ENCODE measurements around the gene ACTL7A. TPM values are rescaled to one million over a fixed set of nuclear protein-coding genes. Genes with fewer than 3 reads are reported as not detected.
"Not testable (repeated sequence)": the region's sequence is repeated elsewhere in the genome, so short reads cannot be mapped to it uniquely, and the experiment has no call there.

Gene ACTL7A
- total RNA-seq, 1 donor from 2014 or later, result not detected

- intact Hi-C loops (cut with micrococcal nuclease), result no loop called here
Measured at GRCh38 chr9:108885643-108886348, 23.7 kb downstream of the ACTL7A start.

DNA sequence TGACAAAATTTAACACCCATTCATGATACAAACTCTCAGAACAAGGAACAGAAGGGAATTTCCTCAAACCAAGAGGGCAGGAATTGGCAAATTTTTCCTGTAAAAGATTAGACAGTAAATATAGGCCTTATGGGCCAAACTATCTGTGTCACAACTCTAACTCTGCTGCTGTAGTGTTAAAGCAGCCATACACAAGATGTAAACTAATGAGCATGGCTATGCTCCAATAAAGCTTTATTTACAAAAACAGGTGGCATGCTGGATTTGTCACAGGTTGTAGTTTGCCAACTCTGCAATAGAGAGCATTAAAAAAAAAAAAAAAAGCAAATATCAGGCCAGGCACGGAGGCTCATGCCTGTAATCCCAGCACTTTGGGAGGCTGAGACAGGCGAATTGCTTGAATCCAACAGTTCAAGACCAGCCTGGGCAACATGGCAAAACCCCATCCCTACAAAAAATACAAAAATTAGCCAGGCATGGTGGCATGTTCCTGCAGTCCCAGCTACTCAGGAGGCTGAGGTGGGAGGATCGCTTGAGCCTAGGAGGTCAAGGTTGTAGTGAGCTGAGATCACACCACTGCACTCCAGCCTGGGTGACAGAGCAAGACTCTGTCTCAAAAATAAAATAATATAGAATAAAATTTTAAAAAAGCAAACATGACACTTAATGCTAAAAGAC lies 24.7 kb downstream of the ACTL7A start:
- H3K27ac ChIP-seq (replicated peaks); intact Hi-C loops (cut with micrococcal nuclease); DNase-seq; H3K27me3 ChIP-seq (ENCODE audit: low read depth); H3K9me3 ChIP-seq (replicated peaks); H3K4me3 ChIP-seq: not testable (repeated sequence)
- peaks cover 40% of the 10 kb centered on the region for H3K4me1 ChIP-seq
- peaks cover 79% of the 10 kb centered on the region for H3K36me3 ChIP-seq

More at GRCh38 chr9:108885643-108886348, 23.7 kb downstream of the ACTL7A start:
- no peak for DNase-seq
- no peak overlapping the region for H3K27ac ChIP-seq (replicated peaks)
- peaks cover 7% of the 10 kb centered on the region for H3K9me3 ChIP-seq (replicated peaks)
- peaks cover 79% of the 10 kb centered on the region for H3K36me3 ChIP-seq
- H3K4me3 ChIP-seq, result no peak overlapping the region
- no peaks in the 10 kb centered on the region for H3K27me3 ChIP-seq (ENCODE audit: low read depth)
- H3K4me1 ChIP-seq, result peaks cover 35% of the 10 kb centered on the region
- TF ChIP-seq, protein P1, sequence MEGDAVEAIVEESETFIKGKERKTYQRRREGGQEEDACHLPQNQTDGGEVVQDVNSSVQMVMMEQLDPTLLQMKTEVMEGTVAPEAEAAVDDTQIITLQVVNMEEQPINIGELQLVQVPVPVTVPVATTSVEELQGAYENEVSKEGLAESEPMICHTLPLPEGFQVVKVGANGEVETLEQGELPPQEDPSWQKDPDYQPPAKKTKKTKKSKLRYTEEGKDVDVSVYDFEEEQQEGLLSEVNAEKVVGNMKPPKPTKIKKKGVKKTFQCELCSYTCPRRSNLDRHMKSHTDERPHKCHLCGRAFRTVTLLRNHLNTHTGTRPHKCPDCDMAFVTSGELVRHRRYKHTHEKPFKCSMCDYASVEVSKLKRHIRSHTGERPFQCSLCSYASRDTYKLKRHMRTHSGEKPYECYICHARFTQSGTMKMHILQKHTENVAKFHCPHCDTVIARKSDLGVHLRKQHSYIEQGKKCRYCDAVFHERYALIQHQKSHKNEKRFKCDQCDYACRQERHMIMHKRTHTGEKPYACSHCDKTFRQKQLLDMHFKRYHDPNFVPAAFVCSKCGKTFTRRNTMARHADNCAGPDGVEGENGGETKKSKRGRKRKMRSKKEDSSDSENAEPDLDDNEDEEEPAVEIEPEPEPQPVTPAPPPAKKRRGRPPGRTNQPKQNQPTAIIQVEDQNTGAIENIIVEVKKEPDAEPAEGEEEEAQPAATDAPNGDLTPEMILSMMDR (IDR thresholded peaks at IDR 0.05; ENCODE audit: borderline replicate concordance), result no peak

DNA sequence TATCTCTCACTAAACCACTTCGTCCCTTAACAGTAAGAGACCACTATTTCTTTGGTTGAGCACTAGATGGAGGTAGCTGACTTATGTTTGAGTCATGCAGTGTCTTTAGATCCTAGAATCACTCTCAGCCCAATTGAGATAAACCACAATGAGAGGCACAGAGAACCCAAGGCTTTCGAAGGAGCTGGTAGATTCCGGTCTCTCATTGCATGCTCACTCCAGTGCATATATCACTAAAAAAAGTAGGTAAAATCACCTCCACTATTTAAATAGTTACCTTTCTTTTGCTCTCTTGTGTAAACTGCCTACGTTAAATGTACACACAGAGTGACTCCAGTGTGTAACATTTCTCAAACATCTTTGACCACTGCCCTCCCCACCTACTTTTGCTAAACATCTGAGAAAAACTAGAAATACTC lies 27.6 kb downstream of the ACTL7A start:
- H3K27me3 ChIP-seq (ENCODE audit: low read depth), result no peaks in the 10 kb centered on the region
- no peak overlapping the region for H3K4me3 ChIP-seq
- peaks cover 90% of the 10 kb centered on the region for H3K36me3 ChIP-seq
- intact Hi-C loops (cut with micrococcal nuclease), result no loop called here
- no peak for DNase-seq
- peak overlapping the region; percentile 35 for H3K27ac ChIP-seq (replicated peaks)
- H3K9me3 ChIP-seq (replicated peaks), result peaks cover 7% of the 10 kb centered on the region
- TF ChIP-seq, protein P1 (IDR thresholded peaks at IDR 0.05; ENCODE audit: borderline replicate concordance), result peak; percentile 49
- peaks cover 41% of the 10 kb centered on the region for H3K4me1 ChIP-seq

DNA sequence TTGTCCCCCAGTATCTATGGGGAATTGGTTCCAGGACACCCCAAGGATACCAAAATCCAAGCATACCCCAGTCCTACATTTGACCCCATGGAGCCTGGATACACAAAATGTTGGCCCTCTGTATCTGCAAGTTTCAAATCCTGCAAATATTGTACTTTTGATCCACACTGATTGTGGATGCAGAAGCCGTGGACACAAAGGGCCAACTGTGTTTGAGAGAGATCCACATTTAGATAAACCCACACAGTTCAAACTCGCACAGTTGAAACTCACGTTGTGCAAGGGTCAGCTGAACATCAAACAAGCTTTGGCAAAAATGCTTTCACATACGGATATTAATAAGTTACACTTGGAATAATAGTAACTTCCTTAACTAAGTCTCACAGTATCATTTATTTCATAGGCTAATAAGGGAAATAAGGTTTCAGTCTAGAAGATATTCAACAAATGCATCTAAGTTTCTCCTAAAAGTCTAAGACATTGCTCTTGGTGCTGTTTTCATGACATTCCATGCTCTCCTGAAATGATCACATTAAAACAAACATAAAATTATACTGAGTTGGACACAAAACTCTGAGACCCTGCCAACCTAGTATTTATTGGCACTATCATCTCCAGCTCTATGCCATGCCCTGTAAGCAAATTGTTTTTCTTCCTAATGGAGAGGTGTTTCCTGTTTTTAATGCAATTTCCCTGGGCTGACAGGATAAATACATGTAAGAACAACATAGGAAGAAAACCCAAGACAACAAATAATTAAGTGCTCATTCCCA lies 32.3 kb downstream of the ACTL7A start:
- intact Hi-C loops (cut with micrococcal nuclease), result no loop called here
- no peak for DNase-seq
- Histone ChIP-seq H3K27me3 (ENCODE audit: low read depth) (no peaks in the 10 kb centered on the region), H3K27ac (replicated peaks) (no peak overlapping the region), H3K4me3 (no peak overlapping the region), H3K4me1 (peaks cover 12% of the 10 kb centered on the region), H3K36me3 (peaks cover 99% of the 10 kb centered on the region), H3K9me3 (replicated peaks) (no peaks in the 10 kb centered on the region)
- TF ChIP-seq, protein P1 (IDR thresholded peaks at IDR 0.05; ENCODE audit: borderline replicate concordance), result no peak

DNA sequence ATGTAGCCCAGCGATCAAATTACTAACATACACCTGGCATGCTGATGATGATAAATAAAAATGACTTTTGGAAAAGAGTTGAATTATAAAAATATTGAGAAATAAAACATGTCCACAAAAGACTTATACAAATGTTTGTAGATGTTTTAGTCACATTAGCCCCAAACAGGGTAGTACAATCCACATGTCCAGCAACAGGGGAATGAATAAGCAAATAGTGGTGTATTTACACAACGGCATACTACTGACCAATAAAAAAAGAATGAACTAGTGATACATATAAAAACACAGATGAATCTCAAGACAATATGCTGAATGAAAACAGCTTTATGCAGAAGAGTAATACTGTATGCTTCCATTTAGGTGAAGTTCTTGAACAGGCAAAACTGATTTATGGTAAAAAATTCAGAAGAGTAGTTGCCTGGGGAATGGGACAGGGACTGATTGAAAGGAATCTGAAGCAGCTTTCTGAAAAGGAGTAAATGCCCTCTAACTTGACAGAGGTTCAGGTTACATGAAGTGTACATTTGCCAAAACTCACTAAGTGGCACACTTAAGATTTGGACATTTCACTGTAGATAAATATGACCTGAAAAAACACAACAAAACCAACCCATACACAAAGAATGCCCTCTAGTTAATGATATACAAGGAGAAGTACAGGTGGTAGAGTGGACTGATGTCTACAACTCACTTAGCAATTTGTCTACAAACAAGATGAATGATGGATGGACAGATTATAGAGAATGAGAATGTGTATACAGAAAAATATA lies 35.4 kb downstream of the ACTL7A start:
- no peak overlapping the region for H3K27ac ChIP-seq (replicated peaks)
- intact Hi-C loops (cut with micrococcal nuclease), result no loop called here

DNA sequence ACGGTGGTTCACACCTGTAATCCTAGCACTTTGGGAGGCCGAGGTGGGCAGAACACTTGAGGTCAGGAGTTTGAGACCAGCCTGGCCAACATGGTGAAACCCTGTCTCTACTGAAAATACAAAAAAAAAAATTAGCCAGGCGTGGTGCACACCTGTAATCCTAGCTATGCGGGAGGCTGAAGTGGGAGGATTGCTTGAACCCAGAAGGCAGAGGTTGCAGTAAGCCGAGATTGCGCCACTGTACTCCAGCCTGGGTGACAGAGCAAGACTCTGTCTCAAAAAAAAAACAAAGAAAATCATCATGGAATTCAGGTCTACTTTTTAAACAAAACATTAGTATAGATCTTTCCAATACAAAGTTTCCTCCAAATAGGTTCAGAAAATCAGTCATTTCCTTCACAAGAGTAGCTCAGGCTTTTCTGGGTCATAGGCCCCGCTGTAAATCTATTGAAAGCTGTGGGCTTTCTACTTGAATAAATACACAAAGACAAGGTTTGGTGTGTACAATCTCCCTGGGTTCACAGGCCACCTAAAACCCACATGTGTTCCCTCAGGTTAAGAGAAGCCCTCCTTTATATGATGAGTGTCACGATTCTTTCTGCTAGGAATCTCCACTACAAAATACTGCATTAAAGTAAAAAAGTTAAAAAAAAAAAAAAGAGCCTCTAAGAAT lies 37.1 kb downstream of the ACTL7A start:
- intact Hi-C loops (cut with micrococcal nuclease); H3K27me3 ChIP-seq (ENCODE audit: low read depth); H3K4me3 ChIP-seq; H3K9me3 ChIP-seq (replicated peaks); H3K4me1 ChIP-seq; DNase-seq; H3K27ac ChIP-seq (replicated peaks): not testable (repeated sequence)
- peaks cover 97% of the 10 kb centered on the region for H3K36me3 ChIP-seq

More for the DNA sequence above, 35.4 kb downstream of the ACTL7A start:
- no peaks in the 10 kb centered on the region for H3K4me1 ChIP-seq
- TF ChIP-seq, protein P1 (IDR thresholded peaks at IDR 0.05; ENCODE audit: borderline replicate concordance), result no peak
- no peaks in the 10 kb centered on the region for H3K27me3 ChIP-seq (ENCODE audit: low read depth)
- DNase-seq, result no peak
- H3K4me3 ChIP-seq, result no peak overlapping the region
- H3K36me3 ChIP-seq, result peaks cover 97% of the 10 kb centered on the region
- H3K9me3 ChIP-seq (replicated peaks), result no peaks in the 10 kb centered on the region
